NCI-H146 (cell line): Measurements from ENCODE around the gene HOXA7.

ENCODE experiments used
- DNase-seq: peaks from one replicate; lab custom pipeline; 2025; lab: John Stamatoyannopoulos, UW

The HOXA7 gene

DNA sequence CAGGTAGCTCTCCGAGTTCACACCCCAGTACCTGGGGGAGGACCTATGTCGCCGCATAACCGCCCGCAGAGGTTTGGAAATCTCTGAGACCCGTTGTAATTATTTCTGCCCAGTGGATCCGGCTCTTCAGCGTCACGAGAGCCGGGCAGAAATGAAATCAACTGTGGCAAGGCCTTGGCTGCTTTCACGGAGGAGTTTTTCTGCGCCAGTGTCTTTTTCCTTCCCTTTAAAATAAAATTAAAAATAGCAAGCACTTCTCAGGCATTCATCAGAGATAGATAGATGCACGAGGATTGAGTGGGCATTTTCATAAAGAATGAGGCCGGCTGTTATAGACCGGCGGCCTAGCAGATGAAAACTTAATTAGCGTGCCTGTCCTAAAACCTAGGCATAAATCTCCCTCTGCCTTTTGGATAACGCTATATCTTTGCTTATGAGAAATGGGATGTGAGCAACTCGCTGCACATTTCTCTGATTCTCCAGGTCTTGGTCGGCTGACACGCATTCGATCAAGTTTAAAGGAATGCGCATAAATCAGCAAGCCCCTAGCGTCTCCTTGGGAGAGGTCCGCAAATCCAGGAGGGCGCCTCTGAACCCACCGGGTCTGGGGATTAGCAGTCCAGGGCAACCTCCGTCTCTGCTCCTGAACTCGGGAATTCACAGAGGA, 37.0 kb upstream of the HOXA7 start:
- no peak for DNase-seq

DNA sequence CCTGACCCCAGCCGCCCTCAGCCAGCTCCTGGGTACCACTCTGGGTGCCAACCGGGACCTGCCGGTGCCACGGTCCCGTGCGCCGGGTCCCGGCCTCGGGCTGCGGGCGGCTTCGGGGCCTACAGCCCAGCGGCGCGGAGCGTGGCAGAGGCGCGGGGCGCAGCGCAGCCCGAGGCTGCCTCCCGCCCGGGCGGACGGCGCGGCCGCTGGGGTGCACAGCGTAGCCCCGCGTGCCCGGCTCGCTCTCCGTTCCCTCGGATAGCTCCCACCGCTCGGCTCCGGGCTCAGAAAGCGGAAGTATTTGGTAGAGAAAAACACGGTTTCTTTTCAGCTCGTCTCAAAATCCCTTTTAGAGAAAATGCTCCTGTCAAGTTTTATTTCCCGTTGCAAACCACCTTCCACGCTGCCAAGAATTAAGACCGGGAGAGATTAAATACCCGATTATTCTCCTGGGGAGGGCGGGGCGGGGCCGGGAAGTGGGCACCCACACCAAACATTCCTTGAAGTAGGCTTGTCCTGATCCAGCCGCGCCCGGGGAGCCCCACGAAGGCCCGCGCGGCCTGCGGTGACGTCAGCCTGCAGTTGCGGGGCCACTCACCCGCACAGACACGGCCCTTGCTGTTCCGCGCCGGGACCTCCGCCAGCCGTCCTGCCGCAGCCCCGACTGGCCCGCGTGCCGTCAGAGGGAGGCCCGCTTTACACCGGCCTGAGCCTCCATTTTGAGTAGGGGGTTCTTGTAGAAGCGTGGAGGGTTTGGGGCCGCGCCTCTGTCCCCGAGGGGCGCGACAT, 36.3 kb upstream of the HOXA7 start:
- DNase-seq, result peak; percentile 20

DNA sequence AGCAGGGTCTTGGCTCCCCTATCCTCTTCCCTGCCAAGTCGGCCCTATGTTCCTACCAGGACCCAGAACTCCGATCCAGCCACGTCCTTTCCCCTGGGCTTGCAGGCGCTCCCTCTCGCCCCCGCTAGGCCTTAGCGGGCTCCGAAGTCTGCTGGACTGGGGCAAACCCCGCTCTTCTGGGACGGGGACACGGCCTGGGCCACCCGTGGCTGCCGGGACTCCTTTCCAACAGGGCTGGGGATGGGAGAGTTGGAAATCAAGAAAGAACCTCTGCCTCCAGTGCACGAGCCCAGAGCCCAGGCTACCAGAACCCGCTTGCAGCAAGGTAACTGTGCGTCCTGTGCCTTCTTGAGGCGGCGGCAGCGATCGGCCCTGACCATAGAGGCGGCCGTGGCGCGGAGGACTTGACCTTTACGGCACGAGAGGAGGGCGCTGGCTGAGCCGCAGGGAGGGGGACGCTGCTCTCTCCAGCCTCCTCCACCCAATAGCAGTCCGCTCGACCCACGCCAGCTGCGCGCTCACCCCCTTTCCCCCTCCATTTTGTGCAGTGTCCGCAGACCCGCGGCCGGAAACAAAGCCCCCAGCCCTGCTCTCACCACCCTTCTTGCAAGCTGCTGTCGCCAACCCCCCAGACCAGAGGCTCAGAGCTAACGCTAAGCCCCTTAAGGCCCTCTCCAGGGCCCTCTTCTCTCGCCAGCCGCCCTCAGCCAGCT, 35.5 kb upstream of the HOXA7 start:
- DNase-seq, result no peak

DNA sequence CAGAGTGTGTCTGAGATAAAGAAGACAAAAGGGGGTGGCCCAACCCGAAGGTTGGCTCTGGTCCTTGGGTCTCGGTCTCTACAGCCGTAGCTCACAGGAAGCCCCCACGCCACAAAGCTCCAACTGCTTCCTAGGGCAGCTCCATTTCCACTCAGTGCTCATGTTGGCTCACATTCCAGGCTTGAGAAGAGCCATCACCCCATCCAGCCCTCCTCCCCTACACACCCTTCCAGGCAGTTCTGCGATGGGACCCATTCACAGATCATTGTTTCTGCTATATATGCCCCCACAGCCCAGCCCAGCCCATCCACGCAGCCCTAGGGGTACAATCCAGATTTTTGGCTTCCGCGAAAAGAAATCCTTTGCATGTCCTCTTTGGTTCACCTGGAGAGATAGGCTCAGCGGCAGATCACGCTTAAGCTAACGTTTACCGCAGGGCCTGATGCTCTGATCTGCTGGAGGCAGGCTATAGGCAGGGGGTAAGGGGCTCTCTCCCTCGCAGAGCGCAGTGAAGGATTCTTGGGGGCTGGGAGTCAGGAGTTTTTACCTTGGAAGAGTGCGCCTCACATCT, 34.8 kb upstream of the HOXA7 start:
- DNase-seq, result no peak

DNA sequence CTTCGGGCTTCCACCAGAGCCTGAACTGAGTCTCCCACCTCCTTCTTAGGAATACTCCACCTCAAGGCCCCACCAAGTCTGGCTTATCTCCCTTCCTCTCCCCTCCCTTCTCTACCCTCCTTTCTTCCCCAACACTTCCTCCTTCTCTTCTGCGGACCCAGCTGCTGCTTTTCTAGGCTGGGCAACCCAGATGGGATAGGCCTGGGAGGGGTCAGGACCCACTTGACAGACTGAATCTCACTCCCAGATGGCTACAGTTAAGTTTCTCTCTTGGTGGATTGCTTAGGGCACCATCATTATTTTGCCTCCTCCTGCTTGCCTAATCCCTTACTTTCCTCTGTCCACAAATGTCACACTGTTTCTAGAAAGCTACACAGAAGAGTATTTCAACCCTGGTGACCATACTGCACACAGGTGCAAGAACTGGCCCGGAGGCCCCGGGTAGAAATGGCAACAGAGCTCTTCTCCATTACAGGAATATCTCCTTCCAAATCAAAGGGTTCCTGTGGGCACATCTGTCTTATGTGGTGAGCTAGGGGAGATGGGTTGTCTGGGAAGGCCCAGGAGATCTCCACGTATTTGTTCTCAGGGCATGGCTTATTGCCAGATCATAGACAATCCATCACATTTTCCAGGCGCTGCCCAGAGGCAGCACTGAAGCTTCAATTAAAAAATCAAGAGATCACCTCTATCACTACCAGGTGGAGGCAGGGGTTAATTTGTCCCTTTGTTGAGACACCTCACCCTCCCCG, 33.7 kb upstream of the HOXA7 start:
- no peak for DNase-seq

DNA sequence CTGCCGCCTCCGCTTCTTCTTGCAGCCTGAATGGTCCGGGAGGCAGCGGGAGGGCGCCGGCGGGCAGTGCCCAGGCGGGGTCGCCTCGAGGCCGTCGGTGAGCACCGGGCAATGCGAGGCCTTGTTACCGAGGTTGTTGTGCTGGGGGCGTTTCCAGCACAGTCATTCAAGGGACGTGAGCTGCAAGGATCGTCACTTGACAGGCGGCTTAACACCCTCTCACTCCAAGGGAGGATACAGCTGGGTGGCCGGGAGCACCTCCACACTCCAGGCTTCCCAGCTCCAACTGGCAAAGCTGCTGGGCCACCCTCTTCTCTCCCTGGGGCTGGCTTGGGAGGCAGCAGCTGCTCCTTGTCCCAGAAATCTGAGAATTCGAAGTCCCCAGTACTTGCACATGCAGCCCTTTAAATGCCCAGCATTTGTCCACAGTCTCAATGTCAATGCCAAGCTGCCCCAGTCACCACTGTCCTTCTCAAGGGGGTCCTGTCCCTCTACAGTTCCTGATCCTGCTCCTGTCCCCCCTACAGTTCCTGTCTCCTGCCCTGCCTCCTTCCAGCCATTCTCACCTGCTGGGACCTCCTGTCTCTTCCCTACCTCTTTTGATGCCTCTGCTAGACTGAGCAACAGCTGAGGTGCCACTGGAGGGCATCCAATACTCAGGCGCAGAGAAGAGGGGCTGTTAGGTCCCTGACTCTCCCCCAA, 33.0 kb upstream of the HOXA7 start:
- no peak for DNase-seq

DNA sequence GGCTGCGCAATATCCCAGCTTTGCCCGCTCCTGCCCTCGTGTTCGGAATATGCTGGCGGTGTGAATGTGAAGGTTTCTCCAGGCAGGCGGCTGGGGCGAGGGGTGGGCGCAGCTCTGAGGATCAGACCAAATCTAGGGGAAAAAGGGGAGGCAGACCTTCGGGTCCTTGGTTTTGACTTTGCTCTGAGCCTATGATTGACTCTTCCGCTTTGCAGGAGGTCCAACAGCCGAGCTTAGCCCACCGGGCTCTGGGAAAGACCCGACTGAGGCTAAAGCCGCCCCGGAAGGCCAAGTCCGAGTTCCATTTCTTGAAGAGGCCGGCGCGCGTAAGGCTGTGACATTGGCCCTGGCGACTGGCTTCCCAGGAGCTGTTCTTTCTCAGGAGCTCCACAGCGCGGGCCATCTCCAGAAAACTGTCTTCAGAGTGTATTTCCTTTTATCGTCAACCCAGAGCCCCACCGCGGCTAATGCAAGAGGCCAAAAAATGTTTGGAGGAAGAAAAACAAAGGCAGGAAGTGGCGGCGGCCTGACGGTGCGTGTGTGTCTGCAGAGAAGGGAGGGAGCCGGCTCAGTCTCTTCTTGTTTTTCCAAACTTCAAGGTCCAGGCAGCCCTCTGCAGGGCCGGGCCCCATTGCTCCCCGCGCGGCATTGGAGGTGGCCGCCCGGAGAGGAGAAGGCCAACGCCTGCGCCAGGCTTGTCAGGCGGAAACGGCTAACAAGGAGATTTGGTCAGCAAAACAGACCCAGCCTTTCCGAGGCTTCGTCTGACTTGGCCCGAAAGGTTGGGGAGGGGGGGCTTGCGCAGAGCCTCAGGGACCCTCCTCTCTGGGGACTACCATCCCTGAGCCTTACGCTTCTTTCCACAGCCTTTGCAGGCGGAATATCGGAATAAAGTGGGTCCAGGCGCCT, 32.2 kb upstream of the HOXA7 start:
- DNase-seq, result no peak

DNA sequence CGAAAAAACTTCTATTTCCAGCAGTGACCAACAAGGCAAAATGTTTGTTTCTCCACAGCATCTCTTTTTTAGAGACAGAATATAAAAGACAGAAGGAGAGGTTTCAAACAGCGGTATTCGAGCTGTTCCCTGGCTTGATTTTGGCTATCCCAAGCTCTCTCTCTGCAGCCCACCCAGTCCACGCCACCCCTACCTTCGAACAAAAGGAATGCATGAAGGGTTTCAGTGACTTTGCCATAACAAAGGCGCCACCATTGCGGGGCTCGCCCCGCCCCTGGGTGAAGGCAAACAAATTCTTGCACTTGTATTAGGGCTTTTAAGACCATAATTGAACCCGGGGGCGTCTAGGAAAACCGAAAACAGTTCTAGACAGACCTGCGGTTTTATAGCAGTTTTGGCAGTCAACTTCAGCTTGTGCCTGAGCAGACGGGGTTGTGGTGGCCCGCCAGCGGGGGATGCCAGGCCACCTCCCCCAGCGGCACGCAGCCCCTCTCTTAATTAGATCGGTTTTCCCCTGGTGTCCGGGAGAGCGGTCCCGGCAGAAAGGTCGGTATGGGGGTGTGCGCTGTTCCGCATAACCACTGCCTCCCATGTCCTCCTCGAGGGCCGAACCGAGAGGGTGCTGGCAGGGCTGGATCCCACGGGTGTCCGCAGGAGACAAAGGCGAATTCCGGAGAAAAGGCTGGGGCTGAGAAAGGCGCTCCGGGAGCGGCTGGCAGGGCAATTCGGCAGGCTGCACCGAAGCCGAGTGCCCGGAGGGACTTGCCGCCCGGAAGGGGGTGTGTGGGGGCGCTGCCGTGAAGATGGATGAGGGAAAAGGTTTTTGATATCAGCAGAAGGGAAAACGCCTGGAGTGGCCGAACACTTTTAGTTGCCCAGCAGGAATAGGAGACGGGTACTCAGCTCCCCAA, 31.3 kb upstream of the HOXA7 start:
- no peak for DNase-seq

DNA sequence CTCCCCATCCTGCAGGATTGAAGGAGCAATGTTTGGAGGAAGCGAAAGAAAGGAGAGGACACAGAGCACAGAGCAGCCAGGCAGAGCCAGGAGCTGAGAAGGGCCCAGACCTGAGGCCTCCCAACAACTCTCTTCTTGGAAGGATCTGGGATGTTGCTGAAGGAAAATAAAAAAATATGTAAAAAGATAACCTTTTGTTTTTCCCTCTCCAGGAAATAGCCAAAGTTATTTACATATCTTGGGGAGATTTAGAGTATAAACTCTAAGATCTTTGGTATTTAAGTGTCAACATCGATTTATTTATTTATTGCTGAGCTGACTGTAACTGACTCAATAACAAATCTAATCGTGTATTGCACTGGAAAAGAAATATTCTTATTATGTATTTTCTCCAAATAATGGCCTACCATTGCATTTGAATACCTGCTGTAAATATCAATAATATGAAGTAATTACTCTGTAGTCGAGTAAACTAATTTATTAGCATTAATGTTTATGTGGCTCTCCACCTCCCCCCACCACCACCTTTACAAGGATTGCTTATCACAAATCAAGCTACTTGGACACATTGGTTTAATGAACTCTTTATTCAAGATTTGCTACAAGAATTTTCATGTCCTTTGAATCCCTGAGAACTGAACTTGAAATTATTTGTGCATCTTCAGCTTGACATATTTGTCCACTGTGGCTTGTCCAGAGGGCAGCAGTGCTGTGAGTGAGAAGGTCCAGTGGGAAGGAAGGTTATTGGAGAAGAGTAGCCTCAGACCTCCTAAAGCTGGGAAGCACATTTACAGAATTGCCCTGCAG, 30.4 kb upstream of the HOXA7 start:
- DNase-seq, result no peak

DNA sequence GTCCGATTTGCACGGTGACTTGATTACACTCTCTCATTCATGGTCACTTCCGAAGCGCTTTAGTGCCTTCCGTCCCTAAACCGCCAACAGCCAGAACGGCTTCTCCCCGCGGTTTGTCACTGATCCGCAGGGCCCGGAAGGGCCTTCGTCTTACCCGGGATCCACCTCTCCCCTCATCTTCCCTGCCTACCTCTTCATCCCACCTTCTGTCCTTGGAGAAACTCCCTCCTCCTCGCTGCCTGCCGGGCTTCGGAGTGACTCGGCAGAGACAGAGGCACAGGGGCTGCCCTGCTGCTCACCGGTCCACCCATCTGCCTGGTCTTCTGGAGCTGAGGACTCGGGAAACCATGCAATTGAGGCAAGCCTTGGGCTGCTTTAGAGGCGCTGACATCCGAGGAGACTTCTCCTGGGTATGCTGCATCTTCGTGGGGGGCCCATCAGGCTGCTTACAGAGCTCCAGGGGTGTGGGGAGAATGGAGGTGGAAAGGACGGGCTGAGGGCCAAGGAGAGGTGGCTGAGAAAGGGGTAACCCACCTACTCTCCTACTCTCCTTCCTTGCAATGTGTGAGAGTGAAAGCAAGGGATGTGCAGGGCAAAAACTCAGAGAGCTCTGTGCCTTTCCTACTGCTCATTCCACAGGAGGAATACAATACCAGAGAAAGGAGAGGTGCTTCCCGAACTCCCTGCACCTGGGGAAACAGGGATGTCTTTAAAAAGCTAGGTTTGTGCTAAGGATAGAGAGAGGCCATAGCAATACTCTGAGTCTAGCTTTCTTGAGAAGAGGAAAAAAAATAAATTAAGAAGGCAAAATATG, 29.6 kb upstream of the HOXA7 start:
- no peak for DNase-seq

DNA sequence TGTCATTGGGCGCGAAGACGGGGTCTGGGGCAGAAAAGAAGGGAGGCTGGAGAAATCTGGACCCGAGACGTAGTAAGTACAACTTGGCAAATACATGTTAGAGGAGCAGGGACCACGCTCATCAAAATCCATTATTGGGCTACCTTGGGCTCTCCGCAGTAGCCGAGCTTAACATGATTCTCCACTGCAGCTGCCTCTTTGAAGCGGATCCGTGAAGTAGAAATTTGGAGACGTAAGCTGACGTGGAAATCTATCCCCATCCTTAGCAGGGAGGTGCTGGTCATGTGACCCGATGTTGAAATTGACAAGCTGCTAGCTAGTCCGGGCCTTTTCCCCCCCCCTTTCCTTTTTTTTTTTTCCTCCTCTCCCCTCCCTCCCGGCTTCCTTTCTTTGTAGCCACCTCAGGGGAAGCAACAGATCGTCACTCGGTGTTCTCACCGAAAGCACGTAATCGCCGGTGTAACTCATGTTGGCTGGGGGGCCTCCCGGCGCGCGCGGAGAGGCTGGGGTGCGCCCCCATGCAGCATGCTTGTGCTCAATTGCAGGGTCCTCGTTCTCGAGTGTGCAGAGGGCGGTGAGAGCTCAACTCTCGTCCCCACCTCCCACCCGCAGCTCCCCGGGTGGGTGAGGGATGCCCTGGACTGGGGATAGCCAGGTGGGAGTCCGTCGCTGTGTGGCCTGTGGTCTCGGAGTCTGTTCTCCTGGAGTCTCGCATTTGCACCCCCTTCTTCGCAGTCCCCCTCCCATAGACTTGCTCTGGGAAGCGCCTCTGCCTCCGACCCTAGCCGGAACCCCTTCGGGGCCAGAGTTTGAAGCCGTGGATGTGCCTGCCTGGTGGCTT, 28.8 kb upstream of the HOXA7 start, which contains the start of gene HOXA11:
Gene HOXA11, minus strand, starts transcription at position 220 of the 841 bp plus-strand sequence. Its CDS starts 88 bp downstream, at position 132.
- peak; percentile 34 for DNase-seq

DNA sequence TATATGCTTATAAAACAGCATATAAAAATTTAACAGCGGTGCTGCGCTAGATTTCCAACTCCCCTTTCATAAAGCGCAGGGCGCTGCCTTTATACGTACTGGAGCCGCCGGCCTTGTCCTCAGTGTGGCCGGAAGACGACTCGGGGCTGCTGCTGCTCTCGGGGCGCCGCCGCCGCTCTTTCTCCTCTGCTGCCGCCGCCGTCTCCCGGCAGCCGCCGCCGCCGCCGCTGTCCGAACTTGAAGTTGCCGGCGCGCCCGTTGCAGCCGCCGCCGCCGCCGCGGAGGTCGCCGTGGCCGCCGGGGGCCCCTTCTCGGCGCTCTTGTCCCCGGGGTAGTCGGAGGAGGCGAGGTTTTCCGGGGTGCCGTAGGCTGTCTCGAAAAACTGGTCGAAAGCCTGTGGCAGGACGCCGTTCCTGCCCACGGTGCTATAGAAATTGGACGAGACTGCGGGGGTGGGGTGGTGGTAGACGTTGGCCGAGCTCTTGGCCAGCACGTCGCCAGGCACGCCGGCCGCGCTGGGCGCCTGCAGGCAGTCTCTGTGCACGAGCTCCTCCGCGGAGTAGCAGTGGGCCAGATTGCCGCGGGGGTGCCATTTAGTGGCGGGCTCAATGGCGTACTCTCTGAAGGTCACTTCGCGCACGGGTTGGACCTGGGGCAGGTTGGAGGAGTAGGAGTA, 28.0 kb upstream of the HOXA7 start:
- DNase-seq, result peak; percentile 57

DNA sequence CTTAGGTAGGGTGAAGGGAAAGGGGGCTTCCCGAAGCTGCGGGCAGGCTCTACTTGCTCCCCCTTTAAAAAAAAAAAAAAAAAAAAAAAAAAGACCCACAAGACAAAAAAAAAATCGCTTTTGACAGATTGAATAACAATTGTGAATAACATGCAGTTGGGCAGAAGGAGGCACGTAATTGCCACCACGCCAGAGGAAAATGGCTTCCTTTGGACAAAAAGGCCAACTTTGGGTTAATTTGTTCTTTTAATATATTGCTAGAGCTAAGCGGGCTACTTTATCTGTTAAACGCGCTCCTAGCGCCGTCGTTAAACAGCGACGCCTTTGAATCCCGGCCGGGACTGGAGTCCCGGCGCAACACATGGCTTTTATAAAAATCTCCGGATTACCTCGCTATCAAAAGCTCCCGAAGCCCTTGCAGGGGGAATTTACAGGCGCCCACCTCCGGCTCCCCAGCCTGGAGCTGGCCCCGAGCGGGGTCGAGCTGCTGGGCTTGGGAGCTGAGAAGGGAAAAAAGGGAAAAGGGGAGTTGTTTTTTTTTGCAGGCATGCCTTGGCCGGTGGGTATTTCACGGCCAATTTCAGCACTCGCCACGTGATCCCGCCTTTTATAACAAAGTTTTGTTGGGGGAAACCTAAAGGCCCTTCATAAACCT, 27.3 kb upstream of the HOXA7 start:
- DNase-seq, result peak; percentile 45

DNA sequence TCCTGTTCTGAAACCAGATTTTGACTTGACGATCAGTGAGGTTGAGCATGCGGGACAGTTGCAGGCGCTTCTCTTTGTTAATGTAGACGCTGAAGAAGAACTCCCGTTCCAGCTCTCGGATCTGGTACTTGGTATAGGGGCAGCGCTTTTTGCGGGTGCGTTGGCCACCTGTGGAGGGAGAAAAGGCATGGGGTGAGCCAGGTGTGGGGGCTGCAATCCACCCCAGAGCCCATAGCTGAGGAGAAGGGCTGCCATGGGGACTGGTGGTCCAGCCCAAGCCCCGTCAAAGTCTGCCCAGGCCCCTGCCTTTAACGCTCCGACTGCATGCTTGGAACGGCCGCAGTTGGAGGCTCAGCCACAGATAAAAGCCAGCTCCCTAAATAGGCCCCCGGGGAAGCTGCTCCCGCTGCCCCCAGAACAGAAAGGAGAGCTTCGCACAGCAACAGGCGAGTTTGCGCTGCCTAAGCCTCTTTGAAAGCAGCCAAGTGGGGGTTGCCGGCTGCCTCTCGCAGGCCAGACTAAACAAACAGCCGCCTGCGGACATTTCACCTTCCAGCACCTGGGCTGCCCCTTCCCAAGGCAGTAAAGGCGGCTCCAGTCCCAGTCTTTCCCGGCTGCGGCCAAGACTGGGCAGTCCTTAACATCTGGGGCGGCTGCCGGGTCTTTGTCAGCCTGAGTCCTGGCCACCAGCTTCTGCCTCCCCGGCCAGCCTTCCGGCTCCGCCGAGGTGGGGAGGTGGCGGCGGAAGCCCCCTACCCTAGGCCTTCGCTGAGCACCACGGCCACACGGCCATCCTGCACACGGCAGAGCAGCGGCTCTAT, 26.6 kb upstream of the HOXA7 start:
- DNase-seq, result peak; percentile 76
